ENCODE data around the gene GPX4.
A peak's percentile ranks its signal among the peaks of the same experiment; 100 is the strongest.

The GPX4 gene

GRCh38 chr19:1063909-1064660 is 39.7 kb upstream of the GPX4 start:
- Histone ChIP-seq H3K27ac (no peak overlapping the region), H3K36me3 (replicated peaks) (no peaks in the 10 kb centered on the region), H3K4me3 (ENCODE audit: low read depth, low read length) (no peak overlapping the region), H3K27me3 (replicated peaks) (no peaks in the 10 kb centered on the region)
- no peak for DNase-seq
- in situ Hi-C loops (cut with HindIII; ENCODE audit: low pct_ligation_motif_present, low sequenced_read_pairs): no loop called here
- TF ChIP-seq CTCF (IDR thresholded peaks at IDR 0.05; ENCODE audit: low read depth, low read length, missing control alignments): no peak

GRCh38 chr19:1064661-1065605 is 38.9 kb upstream of the GPX4 start:
- Histone ChIP-seq H3K4me3 (ENCODE audit: low read depth, low read length) (no peak overlapping the region), H3K36me3 (replicated peaks) (no peaks in the 10 kb centered on the region), H3K27me3 (replicated peaks) (no peaks in the 10 kb centered on the region), H3K27ac (no peak overlapping the region)
- in situ Hi-C loops (cut with HindIII; ENCODE audit: low pct_ligation_motif_present, low sequenced_read_pairs): no loop called here
- TF ChIP-seq CTCF (IDR thresholded peaks at IDR 0.05; ENCODE audit: low read depth, low read length, missing control alignments): peak; percentile 68
- DNase-seq: no peak

DNA sequence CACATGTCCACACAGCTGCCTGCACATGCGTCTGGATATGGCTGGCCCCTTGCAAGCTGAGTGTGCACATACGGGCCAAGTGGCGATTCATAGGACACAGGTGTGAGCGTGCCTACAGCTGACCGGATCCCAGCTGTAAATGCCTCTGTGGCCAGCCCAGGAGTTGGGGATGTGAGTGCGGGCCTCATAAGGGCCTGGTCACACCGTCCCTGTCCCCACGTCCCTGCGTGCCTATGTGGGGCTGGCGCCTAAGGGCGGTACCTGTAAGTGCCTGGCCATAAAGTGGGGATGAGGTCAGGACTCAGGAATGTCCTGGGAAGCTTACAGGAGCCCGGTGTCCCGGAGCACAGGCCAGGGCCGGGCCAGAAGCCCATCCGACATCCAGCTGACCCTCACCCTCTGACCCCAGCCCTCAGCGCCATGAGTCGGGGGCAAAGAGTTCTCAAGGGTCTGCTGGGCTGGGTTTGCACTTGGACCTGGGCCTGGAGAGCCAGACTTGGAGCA is 38.1 kb upstream of the GPX4 start:
- Histone ChIP-seq H3K27ac (no peak overlapping the region), H3K36me3 (replicated peaks) (no peaks in the 10 kb centered on the region), H3K4me3 (ENCODE audit: low read depth, low read length) (no peak overlapping the region), H3K27me3 (replicated peaks) (peaks cover 2% of the 10 kb centered on the region)
- no peak for TF ChIP-seq CTCF (IDR thresholded peaks at IDR 0.05; ENCODE audit: low read depth, low read length, missing control alignments)
- DNase-seq: no peak
- in situ Hi-C loops (cut with HindIII; ENCODE audit: low pct_ligation_motif_present, low sequenced_read_pairs): no loop called here

DNA sequence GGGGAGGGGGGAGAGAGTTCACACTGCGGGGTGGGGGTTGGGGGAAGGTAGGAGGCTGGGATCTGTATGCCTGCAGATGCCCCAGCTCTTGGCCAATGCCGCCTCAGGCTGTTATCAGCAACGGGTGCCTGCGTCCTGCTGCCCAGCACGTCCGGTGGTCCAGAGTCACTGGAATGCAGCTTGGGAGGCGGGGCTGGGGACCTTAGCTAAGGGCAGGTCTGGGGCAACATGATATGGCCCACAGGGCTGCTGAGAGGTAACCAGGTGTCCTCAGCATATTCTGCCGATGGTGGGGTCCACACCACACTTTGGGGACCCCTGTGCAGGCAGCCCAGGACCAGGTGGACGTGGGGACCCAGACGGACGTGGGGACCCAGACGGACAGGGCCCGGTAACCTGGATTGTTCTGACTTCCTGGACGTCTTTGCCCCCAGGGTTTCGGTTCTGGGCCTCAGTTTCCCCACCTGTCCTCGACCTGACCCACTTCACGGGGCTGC is 37.5 kb upstream of the GPX4 start:
- no peak overlapping the region for H3K4me3 ChIP-seq (ENCODE audit: low read depth, low read length)
- H3K36me3 ChIP-seq (replicated peaks): no peaks in the 10 kb centered on the region
- DNase-seq: no peak
- in situ Hi-C loops (cut with HindIII; ENCODE audit: low pct_ligation_motif_present, low sequenced_read_pairs): no loop called here
- peaks cover 7% of the 10 kb centered on the region for H3K27me3 ChIP-seq (replicated peaks)
- no peak for TF ChIP-seq CTCF (IDR thresholded peaks at IDR 0.05; ENCODE audit: low read depth, low read length, missing control alignments)
- H3K27ac ChIP-seq: no peak overlapping the region

DNA sequence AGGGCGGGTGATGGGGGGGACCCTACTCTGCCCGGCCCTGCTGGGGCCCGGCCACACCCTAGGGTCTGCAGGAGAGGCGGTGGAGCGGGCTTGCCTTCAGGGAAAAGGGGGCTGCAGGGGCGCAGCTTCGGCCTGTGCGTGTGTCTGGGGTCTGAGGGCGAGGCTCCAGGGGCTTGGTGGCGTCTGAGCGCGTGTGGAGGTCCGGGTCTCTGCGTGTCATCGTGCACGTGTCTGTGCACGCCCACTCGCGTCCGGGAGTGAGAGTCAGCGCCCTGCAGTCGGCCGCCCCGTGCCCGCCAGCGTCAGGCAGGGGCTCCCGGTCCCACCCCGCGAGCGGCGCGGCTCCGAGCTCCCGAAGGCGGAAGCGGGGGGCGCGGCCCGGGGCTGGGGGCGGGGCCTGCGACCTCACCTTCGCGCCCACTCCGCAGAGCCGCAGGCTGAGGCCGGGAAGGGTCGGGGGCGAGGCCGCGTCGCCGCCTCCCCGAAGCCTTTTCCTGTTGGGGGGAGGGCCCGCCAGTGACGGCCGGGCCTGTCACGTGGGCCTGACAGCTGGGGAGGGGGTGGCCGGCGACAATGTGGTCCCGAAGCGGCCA is 37.0 kb upstream of the GPX4 start, which contains the start of gene ARHGAP45:
Gene ARHGAP45 (plus strand): TSS at position 420 of the 593 bp plus-strand sequence. CDS start 239 bp downstream, outside the sequence.
- in situ Hi-C loops (cut with HindIII; ENCODE audit: low pct_ligation_motif_present, low sequenced_read_pairs): no loop called here
- Histone ChIP-seq H3K27me3 (replicated peaks) (peaks cover 7% of the 10 kb centered on the region), H3K36me3 (replicated peaks) (no peaks in the 10 kb centered on the region), H3K4me3 (ENCODE audit: low read depth, low read length) (no peak within 1 kb of the TSS), H3K27ac (no peak within 1 kb of the TSS)
- no peak for TF ChIP-seq CTCF (IDR thresholded peaks at IDR 0.05; ENCODE audit: low read depth, low read length, missing control alignments)
- DNase-seq: no peak

Measured in brain microvascular endothelial cell (primary cell).